SU-DHL-6 (cell line): ENCODE results near the gene PRPF31.

Experiments
- H2AFZ ChIP-seq: fragments of 200-600 bp; sonication (generic); 2 replicates; pipeline ENCODE4 v1.6.1; 2014; ENCODE audit warnings: low read depth, mild to moderate bottlenecking, moderate library complexity, mixed read lengths, antibody characterized with exemption, low read length; ENCODE audit not compliant: severe bottlenecking
- H3F3A ChIP-seq: fragments of 200-600 bp; shearing (Covaris generic); 2 replicates; pipeline ENCODE4 v1.6.0; 2016; ENCODE audit warnings: antibody characterized with exemption, mild to moderate bottlenecking; ENCODE audit not compliant: insufficient read depth
- H3K27ac ChIP-seq: fragments of 200-600 bp; sonication (generic); 2 replicates; pipeline ENCODE4 v1.5.1; 2016; ENCODE audit warnings: low read depth, mild to moderate bottlenecking, low read length, moderate library complexity, mixed read lengths
- H3K27me3 ChIP-seq: fragments of 200-600 bp; sonication (generic), shearing (Covaris generic); 2 replicates; pipeline ENCODE4 v1.6.0; 2014; ENCODE audit warnings: mild to moderate bottlenecking, low read length
- H3K36me3 ChIP-seq: fragments of 200-600 bp; sonication (generic); 2 replicates; pipeline ENCODE4 v1.6.1; 2014; ENCODE audit warnings: mild to moderate bottlenecking, low read length, mixed read lengths
- H3K4me2 ChIP-seq: fragments of 300-600, 200-600 bp; shearing (Covaris generic), sonication (generic); 2 replicates; pipeline ENCODE4 v1.6.0; 2014; ENCODE audit warnings: low read length, low read depth, mild to moderate bottlenecking; ENCODE audit not compliant: poor library complexity, severe bottlenecking
- H3K4me3 ChIP-seq: fragments of 200-600 bp; sonication (generic); 2 replicates; pipeline ENCODE4 v1.5.1; 2014; ENCODE audit warnings: antibody characterized with exemption, low read length, mild to moderate bottlenecking, mixed read lengths; ENCODE audit not compliant: insufficient read depth, poor library complexity, severe bottlenecking
- H3K79me2 ChIP-seq: fragments of 200-600 bp; sonication (generic); 2 replicates; pipeline ENCODE4 v1.6.1; 2014; ENCODE audit warnings: mild to moderate bottlenecking, low read length, moderate library complexity; ENCODE audit not compliant: insufficient read depth
- H3K9ac ChIP-seq: fragments of 200-600 bp; sonication (generic); 2 replicates; pipeline ENCODE4 v1.7.0; 2014; ENCODE audit warnings: mild to moderate bottlenecking, low read length
- H3K9me2 ChIP-seq: fragments of 200-600 bp; sonication (generic); replicated peaks from 2 replicates; pipeline ENCODE4 v1.6.1; 2014; ENCODE audit warnings: low read length; ENCODE audit not compliant: insufficient read depth
- H3K9me3 ChIP-seq: fragments of 200-600 bp; sonication (generic); 2 replicates; pipeline ENCODE4 v1.6.1; 2014; ENCODE audit warnings: low read length, mixed read lengths; ENCODE audit not compliant: insufficient read depth
- H4K20me1 ChIP-seq: fragments of 200-600 bp; sonication (generic); 2 replicates; pipeline ENCODE4 v1.6.1; 2014; ENCODE audit warnings: low read depth, mild to moderate bottlenecking, antibody characterized with exemption, low read length, moderate library complexity, mixed read lengths
- EZH2phosphoT487 ChIP-seq: fragments of 200-600 bp; sonication (generic), shearing (Covaris generic); conservative IDR thresholded peaks from 2 replicates; pipeline ENCODE4 v1.6.1; 2018; ENCODE audit warnings: mild to moderate bottlenecking, antibody characterized with exemption, low read length, moderate library complexity, mixed read lengths
- TF ChIP-seq, protein P1 (sequence below): fragments of 200-600 bp; sonication (generic); IDR thresholded peaks from one replicate; pipeline ENCODE4 v1.5.1; 2017; ENCODE audit warnings: antibody characterized with exemption, mild to moderate bottlenecking, low read length, moderate library complexity; ENCODE audit not compliant: insufficient read depth, poor library complexity, severe bottlenecking

The PRPF31 gene

DNA sequence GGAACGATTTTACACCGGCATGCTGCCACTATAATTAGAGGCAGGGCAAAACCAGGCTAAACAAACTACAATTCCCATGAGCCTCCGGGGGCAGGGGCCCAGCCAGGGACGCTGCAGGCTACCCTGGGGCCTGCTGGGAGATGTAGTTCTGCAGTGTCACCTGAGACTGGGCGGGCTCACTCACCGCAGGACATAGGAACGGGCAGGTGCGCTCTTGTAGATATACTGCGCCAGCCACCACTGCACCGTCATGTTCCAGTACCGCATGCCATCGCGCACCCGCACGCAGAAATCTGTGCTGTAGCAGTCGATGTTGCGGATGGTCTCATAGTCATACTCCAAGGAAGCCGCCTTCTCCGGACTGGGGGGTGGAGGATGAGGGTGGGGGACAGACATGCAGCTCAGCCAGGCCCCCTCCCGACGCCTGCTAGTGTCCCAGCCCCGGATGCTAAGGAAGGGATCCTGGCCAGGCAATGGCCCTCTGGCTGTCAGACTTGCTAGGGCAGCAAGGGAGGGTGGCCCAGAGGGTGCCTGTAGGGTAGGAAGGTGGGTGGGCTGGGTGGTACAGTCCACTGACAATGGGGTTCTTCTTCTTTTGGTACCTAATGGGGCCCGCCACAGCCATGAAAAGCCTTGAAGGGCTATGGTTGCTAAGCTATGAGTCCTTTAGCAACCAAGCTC lies 63.2 kb downstream of the PRPF31 start:
- Histone ChIP-seq H3K27me3 (no peaks in the 10 kb centered on the region), H3K27ac (no peak overlapping the region), H3K36me3 (no peaks in the 10 kb centered on the region), H3K4me2 (no peak overlapping the region), H3K9me2 (no peaks in the 10 kb centered on the region), H3F3A (0 out of 2 replicates have a peak, but pooled peaks cover 5% of the 10 kb centered on the region), H3K4me3 (no peak overlapping the region), H2AFZ (no peak overlapping the region), H3K79me2 (no peaks in the 10 kb centered on the region), H3K9me3 (no peaks in the 10 kb centered on the region), H3K9ac (no peak overlapping the region), H4K20me1 (no peaks in the 10 kb centered on the region)
- TF ChIP-seq, protein P1, sequence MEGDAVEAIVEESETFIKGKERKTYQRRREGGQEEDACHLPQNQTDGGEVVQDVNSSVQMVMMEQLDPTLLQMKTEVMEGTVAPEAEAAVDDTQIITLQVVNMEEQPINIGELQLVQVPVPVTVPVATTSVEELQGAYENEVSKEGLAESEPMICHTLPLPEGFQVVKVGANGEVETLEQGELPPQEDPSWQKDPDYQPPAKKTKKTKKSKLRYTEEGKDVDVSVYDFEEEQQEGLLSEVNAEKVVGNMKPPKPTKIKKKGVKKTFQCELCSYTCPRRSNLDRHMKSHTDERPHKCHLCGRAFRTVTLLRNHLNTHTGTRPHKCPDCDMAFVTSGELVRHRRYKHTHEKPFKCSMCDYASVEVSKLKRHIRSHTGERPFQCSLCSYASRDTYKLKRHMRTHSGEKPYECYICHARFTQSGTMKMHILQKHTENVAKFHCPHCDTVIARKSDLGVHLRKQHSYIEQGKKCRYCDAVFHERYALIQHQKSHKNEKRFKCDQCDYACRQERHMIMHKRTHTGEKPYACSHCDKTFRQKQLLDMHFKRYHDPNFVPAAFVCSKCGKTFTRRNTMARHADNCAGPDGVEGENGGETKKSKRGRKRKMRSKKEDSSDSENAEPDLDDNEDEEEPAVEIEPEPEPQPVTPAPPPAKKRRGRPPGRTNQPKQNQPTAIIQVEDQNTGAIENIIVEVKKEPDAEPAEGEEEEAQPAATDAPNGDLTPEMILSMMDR: no peak

DNA sequence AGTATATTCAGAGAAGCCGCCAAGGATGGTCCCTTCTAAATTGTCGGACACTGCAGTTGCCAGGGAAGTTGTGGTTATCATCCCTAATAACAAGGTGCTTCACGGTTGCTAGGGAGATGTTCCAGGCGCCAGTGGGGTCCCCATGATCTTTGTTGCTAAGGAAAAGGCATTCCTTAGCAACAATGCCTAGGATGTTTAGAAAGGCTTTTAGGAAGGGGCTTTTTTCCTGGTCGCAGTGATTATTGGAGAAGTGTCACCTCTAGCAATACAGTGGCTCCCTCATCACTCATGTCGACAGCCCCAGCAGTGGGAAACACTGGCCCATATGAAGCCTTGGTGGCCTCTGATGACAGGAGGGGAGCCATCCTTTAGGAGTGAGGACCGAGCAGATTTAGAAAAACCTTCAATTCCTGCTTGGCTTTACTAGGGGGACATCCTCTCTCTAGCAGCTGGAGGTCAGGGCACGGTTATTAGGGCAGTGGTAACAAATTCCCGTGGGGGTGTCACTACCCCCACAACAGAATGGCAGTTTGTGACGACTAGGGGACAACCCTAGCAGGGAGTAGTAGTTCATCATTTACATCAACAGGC lies 63.8 kb downstream of the PRPF31 start:
- H3K27ac ChIP-seq: no peak overlapping the region
- no peaks in the 10 kb centered on the region for H4K20me1 ChIP-seq
- H3F3A ChIP-seq: 0 out of 2 replicates have a peak, but pooled peaks cover 5% of the 10 kb centered on the region
- H3K36me3 ChIP-seq: no peaks in the 10 kb centered on the region
- no peaks in the 10 kb centered on the region for H3K79me2 ChIP-seq
- no peaks in the 10 kb centered on the region for H3K27me3 ChIP-seq
- H2AFZ ChIP-seq: no peak overlapping the region
- H3K4me2 ChIP-seq: no peak overlapping the region
- no peak overlapping the region for H3K9ac ChIP-seq
- TF ChIP-seq, protein P1: no peak
- no peak for TF ChIP-seq EZH2phosphoT487
- H3K9me3 ChIP-seq: no peaks in the 10 kb centered on the region
- H3K4me3 ChIP-seq: no peak overlapping the region
- no peaks in the 10 kb centered on the region for H3K9me2 ChIP-seq

DNA sequence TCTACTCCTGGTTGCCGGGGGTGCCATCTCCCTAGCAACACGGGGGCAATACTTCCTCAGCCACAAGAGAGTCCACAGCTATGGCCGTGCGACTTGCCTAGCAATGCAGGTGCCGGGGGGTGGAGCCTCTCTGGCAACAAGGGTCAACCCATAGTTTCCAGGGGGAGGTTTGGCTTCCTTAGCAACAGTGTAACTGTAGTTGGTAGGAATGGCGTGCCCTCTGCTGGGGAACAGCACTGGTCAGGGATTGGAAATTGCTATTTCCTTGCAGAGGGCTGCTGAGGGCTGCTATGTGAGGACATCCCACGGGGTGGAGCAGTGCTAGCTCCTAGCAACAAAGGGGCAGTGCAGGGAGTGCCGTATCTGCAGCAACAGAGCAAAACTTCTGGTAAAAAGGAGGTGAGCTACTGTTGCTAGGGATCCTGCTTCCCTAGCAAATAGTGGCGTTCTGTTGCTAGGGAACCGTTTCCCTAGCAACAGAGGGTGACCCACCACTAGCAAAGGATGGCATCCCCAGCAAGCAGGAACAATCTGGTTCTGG lies 64.4 kb downstream of the PRPF31 start:
- no peaks in the 10 kb centered on the region for H3K27me3 ChIP-seq
- H3K79me2 ChIP-seq: no peaks in the 10 kb centered on the region
- H4K20me1 ChIP-seq: no peaks in the 10 kb centered on the region
- no peak overlapping the region for H3K27ac ChIP-seq
- H3K36me3 ChIP-seq: no peaks in the 10 kb centered on the region
- no peak overlapping the region for H2AFZ ChIP-seq
- H3K9me2 ChIP-seq: no peaks in the 10 kb centered on the region
- no peak overlapping the region for H3K9ac ChIP-seq
- H3K9me3 ChIP-seq: no peaks in the 10 kb centered on the region
- 0 out of 2 replicates have a peak, but pooled peaks cover 5% of the 10 kb centered on the region for H3F3A ChIP-seq
- H3K4me2 ChIP-seq: no peak overlapping the region
- no peak overlapping the region for H3K4me3 ChIP-seq
- no peak for TF ChIP-seq EZH2phosphoT487
- TF ChIP-seq, protein P1: no peak
